Gastroesophageal sphincter (tissue), 3 donors: ENCODE data around the gene ATP11A.

ENCODE experiments used
- CTCF ChIP-seq, 4 experiments: fragments of 200-600 bp in 2 of 4; fragments of 450-650 bp in 2 of 4; sonication (generic) in 1 of 4; IDR thresholded peaks; one replicate each; pipeline ENCODE4 v1.5.1; 2017 to 2019; ENCODE audit warnings: antibody characterized with exemption in 4 of 4, mild to moderate bottlenecking in 2 of 4, moderate library complexity in 2 of 4
- EP300 ChIP-seq: sonication (generic); formaldehyde crosslinking; IDR thresholded peaks from one replicate; pipeline ENCODE4 v1.6.1; 2017; ENCODE audit warnings: antibody characterized with exemption, mild to moderate bottlenecking
- POLR2A ChIP-seq, 2 donors: fragments of 450-650 bp; IDR thresholded peaks; one replicate each; pipeline ENCODE4 v1.6.1; 2017; ENCODE audit warnings: antibody characterized with exemption in 2 of 2, mild to moderate bottlenecking in 2 of 2, moderate library complexity in 1 of 2

GRCh38 chr13:112771877-112772538 is 82.2 kb downstream of the ATP11A start:
- TF ChIP-seq CTCF (IDR thresholded peaks at IDR 0.05), result no peak
- TF ChIP-seq POLR2A (IDR thresholded peaks at IDR 0.05), result no peak
- no peak for TF ChIP-seq EP300
